Adrenal gland (tissue), 12 donors: Measurements from ENCODE around the gene EYA3. TPM values are rescaled to one million over a fixed set of nuclear protein-coding genes. Genes with fewer than 3 reads are reported as not detected.

Source experiments
- DNase-seq, 7 donors: peaks; one replicate each; pipeline ENCODE4 v3.0.0-alpha.2; 2019 to 2020
- H3K27ac ChIP-seq, 5 donors: fragments of 200-600 bp; sonication (generic) in 4 of 5; 1 replicate in 3 of 5; 2 replicates in 2 of 5; pipeline versions ENCODE4 v1.5.1 to v1.8.0; 2016 to 2020; ENCODE audit warnings: mild to moderate bottlenecking in 1 of 5
- H3K27me3 ChIP-seq: fragments of 200-600 bp; 2 replicates; pipeline ENCODE4 v1.8.0; 2021
- H3K36me3 ChIP-seq, 2 donors: fragments of 200-600 bp; replicated peaks in 1 of 2; 1 replicate in 1 of 2; 2 replicates in 1 of 2; pipeline versions ENCODE4 v1.5.1 to v1.8.0; 2018 to 2022
- H3K4me1 ChIP-seq, 2 donors: fragments of 200-600 bp; replicated peaks in 1 of 2; 1 replicate in 1 of 2; 2 replicates in 1 of 2; pipeline versions ENCODE4 v1.5.1 to v1.8.0; 2018 to 2021
- H3K4me3 ChIP-seq, 4 donors: fragments of 200-600 bp; sonication (generic) in 3 of 4; one replicate each; pipeline ENCODE4 v1.5.1; 2016 to 2018
- H3K9me3 ChIP-seq, 3 donors: fragments of 200-600 bp; sonication (generic) in 1 of 3; replicated peaks in 1 of 3; 1 replicate in 2 of 3; 2 replicates in 1 of 3; pipeline versions ENCODE4 v1.5.1 to v1.8.0; 2016 to 2021
- POLR2A ChIP-seq, 2 donors: fragments of 450-650 bp; IDR thresholded peaks; one replicate each; pipeline ENCODE4 v1.6.1; 2017; ENCODE audit warnings: antibody characterized with exemption in 2 of 2, mild to moderate bottlenecking in 2 of 2, moderate library complexity in 1 of 2
- WGBS, 4 donors: extraction: QIAGEN DNeasy Blood & Tissue Kit in 2 of 4; methylation state at CpG; one replicate each; pipeline versions ENCODE4 v1.1.5 to v1.1.7; 2013 to 2017; 5-methylcytosine and 5-hydroxymethylcytosine counted together
- intact Hi-C, 2 donors: fragments of 100-400 bp; cut with DNase I; formaldehyde crosslinking; loops; one replicate each; pipeline versions ENCODE4 v1.14.1 to v1.15.0; 2022 to 2023
- polyA plus RNA-seq, 3 donors: library from polyadenylated mRNA; stranded (reverse); fragments of 200-250 nt in 2 of 3; fragments of 350-450 nt in 1 of 3; fragmentation: Illumina TruSeq in 1 of 3; extraction: RNeasy Lipid Tissue Mini Kit (QIAGEN cat#74804) in 1 of 3; gene quantifications; one replicate each; pipeline ENCODE4 v1.2.3, GENCODE V29; 2013 to 2014
- total RNA-seq, 9 donors: library from RNA; depleted of rRNA in 4 of 9; stranded (reverse); fragments of >200 nt in 4 of 9; fragments of 120-200 nt in 1 of 9; fragmentation: NEBNext Ultra II Directional in 1 of 9; extraction: Animal tissue kit (Norgen Biotek cat#: 25700) in 1 of 9; gene quantifications; one replicate each; pipeline versions ENCODE4 v1.1.0 to v1.2.4, GENCODE V29; 2013 to 2023
- TF ChIP-seq, protein P1 (sequence below), 6 experiments: fragments of 450-650 bp in 4 of 6; fragments of 200-600 bp in 2 of 6; sonication (generic) in 1 of 6; IDR thresholded peaks; 1 replicate in 5 of 6; 2 replicates in 1 of 6; pipeline versions ENCODE4 v1.5.1 to v1.8.0; 2016 to 2021; ENCODE audit warnings: antibody characterized with exemption in 6 of 6, mild to moderate bottlenecking in 2 of 6, moderate library complexity in 1 of 6
- donor health status: healthy with polysubstance abuse.
- donor health status: Bipolar disorder and iron deficiency.
- donor health status: DM: yes; HTN: yes; CAD: no.
- donor health status: DM: no; HTN: no; CAD: no.
- donor health status: DM: no; HTN: no; CAD: no.
- donor health status: DM: yes; HTN: yes; CAD: no.

Gene EYA3
- total and polyA plus RNA-seq, 12 donors = 4.3 to 28.9 (median 14.3) TPM

DNA sequence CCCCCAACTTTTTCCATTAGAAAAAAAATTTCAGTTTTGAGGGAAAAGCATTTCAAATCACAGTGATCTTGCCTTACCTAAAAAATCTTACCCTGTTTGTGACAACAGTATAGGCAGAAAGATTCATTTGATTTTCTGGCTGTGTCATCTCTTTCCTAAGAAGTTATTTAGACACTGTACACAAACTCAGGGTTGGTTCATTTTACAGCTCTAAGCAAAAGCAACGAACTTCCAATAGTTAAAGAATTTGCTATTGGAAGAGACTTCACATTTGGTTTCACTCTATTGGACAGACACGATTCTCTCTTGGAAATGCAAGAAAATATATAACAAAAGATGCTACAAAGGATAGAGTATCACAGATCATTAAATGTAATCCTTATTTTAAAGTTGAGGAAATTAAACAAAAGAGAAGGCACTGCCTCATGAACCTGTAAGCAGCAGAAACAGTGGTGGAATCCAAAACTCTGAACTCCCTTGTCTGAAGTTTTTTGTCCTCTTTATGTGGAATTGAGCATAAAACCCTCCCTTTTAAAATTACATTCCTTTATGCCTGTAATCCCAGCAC, 20.8 kb downstream of the EYA3 start:
- DNase-seq = no peak
- H3K27ac ChIP-seq = no peak overlapping the region
- no peaks in the 10 kb centered on the region for H3K9me3 ChIP-seq
- no peaks in the 10 kb centered on the region for H3K36me3 ChIP-seq
- intact Hi-C loops = no loop called here
- peaks cover 0 to 23% of the 10 kb centered on the region in 2 donors for H3K4me1 ChIP-seq
- WGBS, 4 donors = 59 to 70% (median 62%) methylated on average over 2 of the region's 2 CpGs
- no peak overlapping the region for H3K4me3 ChIP-seq
- no peaks in the 10 kb centered on the region for H3K27me3 ChIP-seq
- TF ChIP-seq POLR2A (IDR thresholded peaks at IDR 0.05) = no peak
- TF ChIP-seq, protein P1, sequence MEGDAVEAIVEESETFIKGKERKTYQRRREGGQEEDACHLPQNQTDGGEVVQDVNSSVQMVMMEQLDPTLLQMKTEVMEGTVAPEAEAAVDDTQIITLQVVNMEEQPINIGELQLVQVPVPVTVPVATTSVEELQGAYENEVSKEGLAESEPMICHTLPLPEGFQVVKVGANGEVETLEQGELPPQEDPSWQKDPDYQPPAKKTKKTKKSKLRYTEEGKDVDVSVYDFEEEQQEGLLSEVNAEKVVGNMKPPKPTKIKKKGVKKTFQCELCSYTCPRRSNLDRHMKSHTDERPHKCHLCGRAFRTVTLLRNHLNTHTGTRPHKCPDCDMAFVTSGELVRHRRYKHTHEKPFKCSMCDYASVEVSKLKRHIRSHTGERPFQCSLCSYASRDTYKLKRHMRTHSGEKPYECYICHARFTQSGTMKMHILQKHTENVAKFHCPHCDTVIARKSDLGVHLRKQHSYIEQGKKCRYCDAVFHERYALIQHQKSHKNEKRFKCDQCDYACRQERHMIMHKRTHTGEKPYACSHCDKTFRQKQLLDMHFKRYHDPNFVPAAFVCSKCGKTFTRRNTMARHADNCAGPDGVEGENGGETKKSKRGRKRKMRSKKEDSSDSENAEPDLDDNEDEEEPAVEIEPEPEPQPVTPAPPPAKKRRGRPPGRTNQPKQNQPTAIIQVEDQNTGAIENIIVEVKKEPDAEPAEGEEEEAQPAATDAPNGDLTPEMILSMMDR (IDR thresholded peaks at IDR 0.05) = no peak

DNA sequence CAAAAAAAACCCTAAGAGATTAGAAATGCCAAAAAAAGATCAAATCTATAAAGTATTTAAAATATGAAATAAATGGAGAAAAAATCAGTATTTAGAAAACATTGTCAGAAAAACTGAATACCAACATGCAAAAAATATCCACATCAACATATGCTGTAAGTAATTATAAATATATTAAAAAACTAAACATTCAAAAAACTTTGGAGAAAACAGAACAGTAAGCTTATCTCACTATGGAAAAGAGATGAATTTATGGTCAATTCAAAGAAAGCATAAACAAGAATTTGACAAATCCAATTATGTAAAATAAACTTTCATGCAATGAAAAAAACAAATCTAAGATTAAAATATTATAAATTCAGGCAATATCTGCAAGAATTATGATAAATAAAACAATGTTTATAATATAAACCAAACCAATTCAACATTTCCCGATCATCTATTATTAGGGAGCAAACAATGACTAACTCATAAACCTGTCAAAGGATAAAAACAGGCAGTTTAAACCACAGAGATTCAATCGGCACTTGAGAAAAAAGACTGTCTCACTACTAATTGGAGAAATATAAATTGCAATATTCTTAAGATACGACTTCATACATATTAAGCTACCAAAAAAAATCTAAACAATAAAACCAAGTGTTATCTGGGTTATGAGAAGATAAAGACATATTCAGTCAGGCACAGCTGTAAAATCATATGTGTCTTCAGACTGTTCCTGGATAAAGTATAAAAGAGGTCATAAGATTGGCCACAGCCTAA, 21.8 kb downstream of the EYA3 start:
- Histone ChIP-seq H3K27me3 (no peaks in the 10 kb centered on the region), H3K36me3 (no peaks in the 10 kb centered on the region), H3K27ac (no peak overlapping the region), H3K4me3 (no peak overlapping the region), H3K9me3 (no peaks in the 10 kb centered on the region), H3K4me1 (peaks cover 0 to 23% of the 10 kb centered on the region in 2 donors)
- 47 to 56% (median 54%) methylated on average over 3 of the region's 3 CpGs for WGBS, 4 donors
- DNase-seq = no peak
- TF ChIP-seq, protein P1 (IDR thresholded peaks at IDR 0.05) = no peak
- TF ChIP-seq POLR2A (IDR thresholded peaks at IDR 0.05) = no peak
- intact Hi-C loops = no loop called here

DNA sequence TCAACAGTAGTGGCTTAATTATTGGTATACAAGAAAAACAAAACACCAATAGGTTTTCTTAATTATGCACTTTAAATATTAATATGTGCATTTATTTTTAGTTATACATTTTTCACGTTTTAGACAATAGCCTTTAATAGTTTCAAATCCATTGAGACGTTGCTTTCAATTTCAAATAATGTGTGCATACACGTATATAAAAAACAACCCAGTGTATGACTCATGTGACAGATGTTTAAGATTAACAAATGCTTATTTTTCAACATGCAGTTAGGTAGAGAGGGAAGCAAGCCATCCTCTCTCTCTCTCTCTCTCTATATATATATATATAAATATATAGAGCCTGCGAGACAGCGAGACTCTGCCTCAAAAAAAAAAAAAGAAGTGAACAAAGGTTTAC, 24.3 kb downstream of the EYA3 start:
- 74 to 80% (median 78%) methylated on average over 5 of the region's 5 CpGs for WGBS, 4 donors
- H3K27me3 ChIP-seq = no peaks in the 10 kb centered on the region
- H3K27ac ChIP-seq = no peak overlapping the region
- no peaks in the 10 kb centered on the region for H3K9me3 ChIP-seq
- no peaks in the 10 kb centered on the region for H3K36me3 ChIP-seq
- TF ChIP-seq, protein P1 (IDR thresholded peaks at IDR 0.05) = no peak
- TF ChIP-seq POLR2A (IDR thresholded peaks at IDR 0.05) = no peak
- intact Hi-C loops = no loop called here
- peaks cover 0 to 29% of the 10 kb centered on the region in 2 donors for H3K4me1 ChIP-seq
- no peak for DNase-seq
- H3K4me3 ChIP-seq = no peak overlapping the region

DNA sequence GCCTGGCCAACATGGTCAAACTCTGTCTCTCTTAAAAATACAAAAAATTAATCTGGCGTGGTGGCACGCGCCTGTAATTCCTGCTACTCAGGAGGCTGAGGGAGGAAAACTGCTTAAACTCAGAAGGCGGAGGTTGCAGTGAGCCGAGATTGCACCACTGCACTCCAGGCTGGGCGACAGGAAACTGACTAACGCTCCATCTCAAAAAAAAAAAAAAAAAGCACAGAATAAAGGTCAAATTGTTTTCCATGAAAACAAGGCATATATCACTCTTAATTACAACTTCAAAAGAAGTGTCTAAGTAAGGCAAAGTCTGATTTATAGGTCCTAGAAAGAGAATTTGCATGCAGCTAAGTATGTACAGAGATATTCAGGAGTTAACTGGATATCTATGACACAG, 25.6 kb downstream of the EYA3 start:
- DNase-seq = peak in 6 of 7 donors; percentile 32 to 67 (median 36)
- H3K27me3 ChIP-seq = no peaks in the 10 kb centered on the region
- TF ChIP-seq, protein P1 (IDR thresholded peaks at IDR 0.05) = no peak
- TF ChIP-seq POLR2A (IDR thresholded peaks at IDR 0.05) = no peak
- intact Hi-C loops = no loop called here
- H3K4me3 ChIP-seq = no peak overlapping the region
- H3K9me3 ChIP-seq = no peaks in the 10 kb centered on the region
- peaks cover 0 to 39% of the 10 kb centered on the region in 2 donors for H3K4me1 ChIP-seq
- WGBS, 4 donors = 44 to 63% (median 56%) methylated on average over 7 of the region's 7 CpGs
- no peaks in the 10 kb centered on the region for H3K36me3 ChIP-seq
- no peak overlapping the region for H3K27ac ChIP-seq
